HG03432 (cell line): ENCODE data around the gene SNTG2.
"Not testable (repeated sequence)": the region's sequence is repeated elsewhere in the genome, so short reads cannot be mapped to it uniquely, and the experiment has no call there.

Experiments used
- ATAC-seq: cut with Tn5 transposase; IDR thresholded peaks from one replicate; pipeline ENCODE4 v1.9.1; 2021; ENCODE audit warnings: mild to moderate bottlenecking, moderate library complexity; ENCODE audit not compliant: unreplicated experiment

The SNTG2 gene

DNA sequence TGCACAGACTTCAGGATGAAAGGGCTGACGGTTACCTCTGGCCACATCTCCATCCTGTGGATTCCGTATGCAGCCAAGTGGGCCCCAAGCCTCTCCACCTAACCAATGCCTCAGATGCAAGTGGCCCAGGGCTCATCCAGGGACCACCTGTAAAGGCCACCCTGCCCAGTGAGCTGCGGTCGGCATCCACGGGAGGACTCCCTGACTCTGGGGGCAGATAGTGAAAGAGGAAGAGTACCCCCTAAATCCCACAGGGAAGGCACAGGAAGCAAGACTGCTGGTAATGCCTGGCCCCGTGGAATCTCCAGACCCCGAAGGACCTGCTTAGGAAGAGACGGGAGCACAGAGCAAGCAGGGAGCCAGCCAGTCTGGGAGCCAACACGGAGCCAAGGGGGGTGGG is 451.4 kb downstream of the SNTG2 start:
- no peak for ATAC-seq

DNA sequence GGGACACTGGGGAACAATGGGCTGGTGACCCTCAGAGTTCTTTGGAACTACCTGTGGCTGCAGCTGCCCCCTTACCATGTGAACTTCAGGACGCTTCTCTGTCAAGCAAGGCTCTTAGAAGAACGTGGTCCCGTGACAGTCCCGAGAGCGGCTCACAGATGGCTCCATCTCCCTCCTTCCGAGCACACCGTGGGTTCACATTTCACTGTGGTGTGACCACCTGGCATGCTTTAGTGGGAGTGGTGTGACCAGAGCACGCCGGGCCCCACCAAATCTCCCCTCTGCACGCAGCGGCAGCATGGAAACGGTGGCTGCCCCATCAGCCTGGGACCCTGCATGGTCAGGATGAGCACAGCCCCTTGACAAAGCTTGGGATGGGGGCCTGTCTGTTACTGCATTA is 452.9 kb downstream of the SNTG2 start:
- no peak for ATAC-seq

GRCh38 chr2:1405124-1405523 is 454.5 kb downstream of the SNTG2 start:
- no peak for ATAC-seq

- no peak for ATAC-seq
Observed at GRCh38 chr2:1405967-1406366, 455.3 kb downstream of the SNTG2 start.

DNA sequence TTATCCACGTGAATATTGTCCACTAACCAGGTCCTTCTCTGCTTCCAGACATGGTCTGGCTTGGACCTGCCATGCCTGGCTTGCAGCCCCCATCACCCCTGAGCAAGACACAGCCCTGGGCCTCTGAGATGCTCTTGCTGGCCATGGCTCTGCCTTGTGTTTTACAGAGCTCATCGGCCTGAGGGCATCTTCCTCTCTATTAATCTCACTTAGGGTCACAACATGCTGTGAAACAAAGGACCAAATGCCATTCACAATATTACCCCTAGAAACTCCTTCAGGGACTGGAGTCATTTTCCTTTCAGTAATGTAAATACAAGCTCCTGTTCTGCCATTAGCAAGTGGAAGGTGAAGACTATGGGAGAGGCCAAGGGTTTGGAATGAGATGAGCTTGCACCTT is 455.8 kb downstream of the SNTG2 start:
- no peak for ATAC-seq

DNA sequence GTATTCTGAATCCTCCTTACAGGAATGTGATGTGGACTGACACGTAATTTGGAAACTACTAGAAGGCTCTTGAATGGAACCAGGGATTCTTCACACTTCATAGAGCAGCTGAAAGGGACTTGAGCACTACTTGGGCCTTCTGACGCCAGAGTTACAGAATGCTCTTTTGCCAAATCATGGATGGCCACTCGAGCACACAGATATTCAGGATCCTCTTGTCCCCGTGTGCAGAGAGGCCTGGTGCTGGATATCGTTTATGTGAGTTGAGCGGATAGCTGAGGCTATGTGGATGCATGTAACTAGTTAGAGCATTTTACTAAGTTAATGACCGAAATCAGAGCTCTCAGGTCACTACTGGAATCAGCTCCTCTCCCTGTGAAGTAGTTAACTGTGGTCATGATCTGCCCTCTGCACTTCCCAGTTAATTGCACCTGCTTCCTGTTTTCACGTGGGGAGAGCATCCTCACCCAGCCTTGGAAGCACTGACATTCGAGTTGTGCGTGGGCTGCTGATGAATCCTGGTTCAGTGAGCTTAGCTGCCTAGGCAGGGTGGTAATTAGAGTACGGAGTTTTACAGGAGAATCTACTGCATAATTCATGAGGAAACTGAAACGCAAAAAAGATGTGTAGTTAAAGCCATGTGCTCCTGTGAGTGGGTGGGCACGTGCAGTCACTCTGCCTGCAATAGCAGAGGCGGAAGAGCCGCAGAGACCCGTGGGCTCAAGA is 457.5 kb downstream of the SNTG2 start:
- no peak for ATAC-seq

- no peak for ATAC-seq
Observed at GRCh38 chr2:1413156-1413710, 462.6 kb downstream of the SNTG2 start, which contains the start of gene TPO. TSS of gene TPO (plus strand) at chr2:1413463. CDS start at chr2:1414409, 946 bp downstream.

DNA sequence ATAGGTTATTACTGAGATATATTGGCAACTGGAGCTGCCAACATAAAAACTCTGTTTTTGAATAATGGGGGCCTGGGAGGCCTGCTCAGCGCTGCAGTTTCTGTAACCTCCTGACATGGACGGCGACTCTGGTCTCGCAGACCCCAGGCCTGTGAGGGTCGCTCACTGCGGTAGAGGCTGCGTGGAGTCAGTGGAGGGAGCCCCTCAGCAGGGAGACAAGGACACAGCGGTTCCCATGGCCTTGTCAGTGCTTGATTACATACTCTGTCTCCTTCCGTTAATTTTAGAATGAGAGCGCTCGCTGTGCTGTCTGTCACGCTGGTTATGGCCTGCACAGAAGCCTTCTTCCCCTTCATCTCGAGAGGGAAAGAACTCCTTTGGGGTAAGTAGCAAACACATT is 463.5 kb downstream of the SNTG2 start:
- ATAC-seq, result no peak

DNA sequence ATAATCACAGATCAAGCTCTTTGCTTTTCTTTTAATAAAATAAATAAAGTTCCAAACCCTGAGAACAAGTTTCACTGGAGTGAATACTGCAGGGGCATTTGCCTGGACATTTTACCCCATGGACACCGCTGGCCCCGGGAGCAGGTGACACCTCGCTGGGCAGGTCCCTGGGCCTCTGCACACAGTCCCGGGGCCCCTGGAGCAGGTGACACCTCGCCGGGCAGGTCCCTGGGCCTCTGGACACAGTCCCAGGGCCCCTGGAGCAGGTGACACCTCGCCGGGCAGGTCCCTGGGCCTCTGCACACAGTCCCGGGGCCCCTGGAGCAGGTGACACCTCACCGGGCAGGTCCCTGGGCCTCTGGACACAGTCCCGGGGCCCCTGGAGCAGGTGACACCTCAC is 464.3 kb downstream of the SNTG2 start:
- ATAC-seq, result not testable (repeated sequence)

GRCh38 chr2:1415501-1415900 is 464.9 kb downstream of the SNTG2 start:
- no peak for ATAC-seq
